ENCODE data around the gene RNF41. TPM values are rescaled to one million over a fixed set of nuclear protein-coding genes. Genes with fewer than 3 reads are reported as not detected.

The RNF41 gene
- total and polyA plus RNA-seq, 3 donors from 2014 or later = 49.3 to 70.2 (median 63.7) TPM

DNA sequence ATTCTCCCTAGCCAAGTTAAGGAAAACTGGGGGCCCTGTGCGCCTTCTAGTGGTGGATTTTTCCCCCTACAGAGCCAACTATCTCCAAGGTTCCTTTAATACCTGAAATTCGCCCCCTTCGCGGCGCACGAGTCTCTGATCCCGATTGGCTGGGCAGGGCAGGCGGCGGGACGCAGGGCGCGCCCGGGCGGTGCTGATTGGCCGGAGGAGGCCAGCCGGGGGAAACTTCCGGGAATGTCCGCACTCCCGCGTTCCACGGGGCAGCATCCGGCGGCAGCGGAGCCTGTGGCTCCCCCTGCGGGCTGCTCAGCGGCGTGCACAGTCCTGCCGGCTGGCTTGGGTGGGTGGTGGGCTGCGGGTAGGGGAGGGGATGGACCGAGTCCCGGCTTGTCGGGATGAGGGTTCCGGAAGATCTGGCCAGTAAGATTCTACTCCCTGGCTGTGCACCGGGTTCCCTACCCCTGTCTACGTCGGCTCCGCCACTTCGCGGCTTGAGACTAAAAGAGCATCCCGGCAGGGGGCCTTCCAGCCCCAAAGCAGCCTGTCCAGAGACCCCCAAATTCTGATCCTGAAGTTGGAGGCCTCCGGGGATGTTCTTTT is 2.5 kb upstream of the RNF41 start, which contains the start of gene NABP2:
Gene NABP2 (plus strand): TSS at position 241 of the 600 bp plus-strand sequence. CDS start 515 bp downstream, outside the sequence.
- Histone ChIP-seq H3K9me3 (no peaks in the 10 kb centered on the region), H3K4me1 (peaks cover 37% of the 10 kb centered on the region), H3K4me3 (peak within 1 kb of the TSS; percentile 47 to 68), H3K27ac (peak within 1 kb of the TSS; percentile 47 to 98), H3K36me3 (ENCODE audit: low read depth, missing control alignments) (no peaks in the 10 kb centered on the region), H3K27me3 (no peaks in the 10 kb centered on the region)
- TF ChIP-seq CTCF (IDR thresholded peaks at IDR 0.05) (peak; percentile 83 to 98 (median 90)), POLR2A (IDR thresholded peaks at IDR 0.05) (no peak)
- intact Hi-C loops (cut with DNase I; ENCODE audit: low total_unique reads) = no loop called here
- DNase-seq = peak; percentile 98
- WGBS, 2 donors = 0 to 1% methylated on average over 12 to 26 of the region's 41 CpGs

DNA sequence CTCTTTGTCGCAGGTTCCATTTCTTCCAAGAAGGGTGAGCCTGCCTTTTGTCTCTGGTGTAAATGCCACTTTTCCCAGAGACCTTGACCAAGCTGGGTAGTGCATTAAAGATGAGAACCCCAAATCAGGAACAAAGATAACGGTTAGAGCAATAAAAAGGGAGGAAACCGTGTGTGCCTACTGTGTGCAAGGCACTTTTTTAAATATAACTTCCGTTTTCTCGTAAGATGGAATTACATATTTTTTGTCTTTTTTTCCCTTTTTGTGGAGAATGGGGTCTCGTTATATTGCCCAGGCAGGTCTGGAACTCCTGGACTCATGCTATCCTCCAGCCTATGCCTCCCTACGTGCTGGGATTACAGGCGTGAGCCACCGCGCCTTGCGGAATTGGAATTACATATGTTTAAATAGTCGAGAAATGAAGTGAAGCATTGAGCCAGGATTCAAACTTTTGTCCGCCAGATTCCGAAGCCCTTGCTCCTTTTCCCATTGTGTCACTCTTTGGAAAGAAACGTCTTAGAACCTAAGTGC is 1.9 kb upstream of the RNF41 start:
- TF ChIP-seq POLR2A (IDR thresholded peaks at IDR 0.05) = no peak
- no peak for TF ChIP-seq CTCF (IDR thresholded peaks at IDR 0.05)
- intact Hi-C loops (cut with DNase I; ENCODE audit: low total_unique reads) = no loop called here
- H3K27ac ChIP-seq = peak overlapping the region in 1 of 2 donors; percentile 47
- no peaks in the 10 kb centered on the region for H3K27me3 ChIP-seq
- peak overlapping the region in 1 of 2 donors; percentile 68 for H3K4me3 ChIP-seq
- DNase-seq = no peak
- WGBS, 2 donors = 11 to 27% methylated on average over 15 of the region's 15 CpGs
- no peaks in the 10 kb centered on the region for H3K9me3 ChIP-seq
- no peaks in the 10 kb centered on the region for H3K36me3 ChIP-seq (ENCODE audit: low read depth, missing control alignments)
- peaks cover 37% of the 10 kb centered on the region for H3K4me1 ChIP-seq

GRCh38 chr12:56222531-56222895 is 791 bp upstream of the RNF41 start:
- Histone ChIP-seq H3K27ac (peak overlapping the region; percentile 89 to 98), H3K36me3 (ENCODE audit: low read depth, missing control alignments) (no peaks in the 10 kb centered on the region), H3K9me3 (no peaks in the 10 kb centered on the region), H3K4me3 (peak overlapping the region; percentile 65 to 95), H3K4me1 (peaks cover 37% of the 10 kb centered on the region), H3K27me3 (no peaks in the 10 kb centered on the region)
- 0 to 3% methylated on average over 4 of the region's 4 CpGs for WGBS, 2 donors
- intact Hi-C loops (cut with DNase I; ENCODE audit: low total_unique reads) = no loop called here
- DNase-seq = no peak
- TF ChIP-seq POLR2A (IDR thresholded peaks at IDR 0.05) (no peak), CTCF (IDR thresholded peaks at IDR 0.05) (no peak)

GRCh38 chr12:56221232-56221756 is 428 bp downstream of the RNF41 start:
- Histone ChIP-seq H3K27ac (peak overlapping the region; percentile 89 to 98), H3K27me3 (no peaks in the 10 kb centered on the region), H3K4me3 (peak overlapping the region; percentile 65 to 95), H3K9me3 (no peaks in the 10 kb centered on the region), H3K4me1 (peaks cover 37% of the 10 kb centered on the region), H3K36me3 (ENCODE audit: low read depth, missing control alignments) (no peaks in the 10 kb centered on the region)
- WGBS, 2 donors = 1% methylated on average over 12 to 21 of the region's 21 CpGs
- peak; percentile 56 for DNase-seq
- TF ChIP-seq CTCF (IDR thresholded peaks at IDR 0.05) = no peak
- no peak for TF ChIP-seq POLR2A (IDR thresholded peaks at IDR 0.05)
- intact Hi-C loops (cut with DNase I; ENCODE audit: low total_unique reads) = no loop called here

Measured in testis (tissue), 3 donors.